CD8-positive, alpha-beta memory T cell (primary cell): Measurements from ENCODE around the gene IGFALS. TPM values are rescaled to one million over a fixed set of nuclear protein-coding genes. Genes with fewer than 3 reads are reported as not detected.
A peak's percentile ranks its signal among the peaks of the same experiment; 100 is the strongest.

Experiments
- CTCF ChIA-PET: fragments of 350-600 bp; sonication (Branson Sonifier 250); formaldehyde crosslinking; loops from one replicate; lab custom pipeline; 2021; ENCODE audit warnings: antibody characterized with exemption; lab: Charles Lee
- POLR2A ChIA-PET: fragments of 350-600 bp; sonication (Branson Sonifier 250); formaldehyde crosslinking; loops from one replicate; lab custom pipeline; 2021; ENCODE audit warnings: antibody characterized with exemption; lab: Charles Lee
- DNase-seq, 5 donors: peaks; one replicate each; pipeline versions ENCODE4 v3.0.0 to v3.0.0-alpha.2; 2020 to 2022; ENCODE audit warnings: mixed read lengths in 1 of 5
- H3K27ac ChIP-seq: one replicate; pipeline ENCODE4 v1.7.0; 2013; ENCODE audit warnings: low read depth, mild to moderate bottlenecking, low read length, moderate library complexity
- H3K27me3 ChIP-seq: 2 replicates; pipeline ENCODE4 v1.7.0; 2013; ENCODE audit warnings: low read length, mild to moderate bottlenecking; ENCODE audit not compliant: insufficient read depth, poor library complexity, severe bottlenecking
- H3K36me3 ChIP-seq: 2 replicates; pipeline ENCODE4 v1.7.0; 2013; ENCODE audit warnings: mild to moderate bottlenecking, low read length, moderate library complexity; ENCODE audit not compliant: insufficient read depth
- H3K4me1 ChIP-seq: 2 replicates; pipeline ENCODE4 v1.7.0; 2013; ENCODE audit warnings: mild to moderate bottlenecking, low read length, moderate library complexity; ENCODE audit not compliant: insufficient read depth
- H3K4me3 ChIP-seq: 2 replicates; pipeline ENCODE4 v1.7.0; 2013; ENCODE audit warnings: mild to moderate bottlenecking, low read length
- H3K9me3 ChIP-seq: 2 replicates; pipeline ENCODE4 v1.7.0; 2013; ENCODE audit warnings: mild to moderate bottlenecking, low read length
- H3K27ac Mint-ChIP-seq, 8 donors: one replicate each; pipeline ENCODE4 v1.8.0; 2020 to 2021; ENCODE audit warnings: mixed read lengths in 8 of 8, mild to moderate bottlenecking in 6 of 8, inconsistent platforms in 3 of 8, moderate library complexity in 3 of 8
- H3K27me3 Mint-ChIP-seq, 2 donors: one replicate each; pipeline ENCODE4 v1.8.0; 2020 to 2021; ENCODE audit warnings: mixed read lengths in 2 of 2, mild to moderate bottlenecking in 1 of 2, moderate library complexity in 1 of 2
- H3K36me3 Mint-ChIP-seq, 3 donors: one replicate each; pipeline ENCODE4 v1.8.0; 2020 to 2021; ENCODE audit warnings: mixed read lengths in 3 of 3, inconsistent platforms in 1 of 3, mild to moderate bottlenecking in 1 of 3
- H3K4me1 Mint-ChIP-seq, 3 donors: one replicate each; pipeline ENCODE4 v1.8.0; 2020 to 2021; ENCODE audit warnings: mixed read lengths in 3 of 3, inconsistent platforms in 1 of 3, mild to moderate bottlenecking in 1 of 3
- H3K4me3 Mint-ChIP-seq, 7 donors: one replicate each; pipeline ENCODE4 v1.8.0; 2020 to 2021; ENCODE audit warnings: mixed read lengths in 7 of 7, mild to moderate bottlenecking in 6 of 7, moderate library complexity in 4 of 7, inconsistent platforms in 2 of 7
- H3K9me3 Mint-ChIP-seq, 5 donors: one replicate each; pipeline ENCODE4 v1.8.0; 2020 to 2022; ENCODE audit warnings: mixed read lengths in 5 of 5, mild to moderate bottlenecking in 3 of 5, moderate library complexity in 2 of 5, inconsistent platforms in 1 of 5
- polyA plus RNA-seq: library from polyadenylated mRNA; unstranded; fragments of 300-500 nt; fragmentation: Illumina TruSeq; gene quantifications from one replicate; pipeline ENCODE4 v1.2.3, GENCODE V29; 2021
- total RNA-seq, 2 experiments: library from RNA; stranded (reverse); gene quantifications; one replicate each; pipeline ENCODE4 v1.2.3, GENCODE V29; 2021

The IGFALS gene
- total RNA-seq = not detected
- polyA plus RNA-seq = not detected

- ChIA-PET CTCF (no interaction called here), POLR2A (no interaction called here)
- Mint-ChIP-seq H3K36me3 (peaks cover 3 to 8% (median 3%) of the 10 kb centered on the region in 3 donors), H3K4me1 (peaks cover 0 to 3% (median 1%) of the 10 kb centered on the region in 3 donors), H3K9me3 (peaks cover 3 to 5% (median 3%) of the 10 kb centered on the region in 5 donors), H3K27me3 (no peaks in the 10 kb centered on the region), H3K4me3 (no peak within 1 kb of the TSS), H3K27ac (no peak within 1 kb of the TSS)
- H3K27me3 ChIP-seq = no peaks in the 10 kb centered on the region
- H3K4me1 ChIP-seq = no peaks in the 10 kb centered on the region
- H3K27ac ChIP-seq = no peak within 1 kb of the TSS
- H3K36me3 ChIP-seq = no peaks in the 10 kb centered on the region
- no peak within 1 kb of the TSS for H3K4me3 ChIP-seq
- no peaks in the 10 kb centered on the region for H3K9me3 ChIP-seq
- no peak for DNase-seq
Measured at GRCh38 chr16:1793578-1794220, at the start of gene IGFALS. TSS of gene IGFALS (minus strand) at chr16:1793705. CDS start at chr16:1793652, 53 bp downstream.

GRCh38 chr16:1839554-1839953, 46.0 kb upstream of the IGFALS start:
- H3K36me3 ChIP-seq = no peaks in the 10 kb centered on the region
- Mint-ChIP-seq H3K27me3 (no peaks in the 10 kb centered on the region), H3K27ac (no peak overlapping the region), H3K36me3 (no peaks in the 10 kb centered on the region), H3K4me1 (no peaks in the 10 kb centered on the region), H3K9me3 (no peaks in the 10 kb centered on the region), H3K4me3 (no peak overlapping the region)
- no peak for DNase-seq
- H3K4me1 ChIP-seq = no peaks in the 10 kb centered on the region
- H3K9me3 ChIP-seq = no peaks in the 10 kb centered on the region
- H3K4me3 ChIP-seq = no peak overlapping the region
- H3K27me3 ChIP-seq = no peaks in the 10 kb centered on the region
- ChIA-PET POLR2A (no interaction called here), CTCF (interaction anchor here (1.2 kb wide), 1 partner anchor 39 kb away, joined by 3 read pairs; no protein-coding TSS in a partner anchor)
- H3K27ac ChIP-seq = no peak overlapping the region

GRCh38 chr16:1834096-1834495, 40.6 kb upstream of the IGFALS start:
- Mint-ChIP-seq H3K27ac (no peak overlapping the region), H3K9me3 (no peaks in the 10 kb centered on the region), H3K27me3 (no peaks in the 10 kb centered on the region), H3K4me3 (no peak overlapping the region), H3K36me3 (peaks cover 0 to 12% (median 2%) of the 10 kb centered on the region in 3 donors), H3K4me1 (peaks cover 6 to 18% (median 13%) of the 10 kb centered on the region in 3 donors)
- POLR2A ChIA-PET = no interaction called here
- DNase-seq = no peak
- H3K4me1 ChIP-seq = peaks cover 3% of the 10 kb centered on the region
- H3K4me3 ChIP-seq = no peak overlapping the region
- no peaks in the 10 kb centered on the region for H3K36me3 ChIP-seq
- H3K9me3 ChIP-seq = no peaks in the 10 kb centered on the region
- H3K27me3 ChIP-seq = no peaks in the 10 kb centered on the region
- CTCF ChIA-PET = interaction anchor here (1.4 kb wide), 1 partner anchor 95 kb away, joined by 3 read pairs; no protein-coding TSS in a partner anchor
- H3K27ac ChIP-seq = no peak overlapping the region

- no peaks in the 10 kb centered on the region for H3K9me3 ChIP-seq
- POLR2A ChIA-PET = interaction anchor here (0.8 kb wide), 1 partner anchor 30 kb away, joined by 4 read pairs; no protein-coding TSS in a partner anchor
- H3K36me3 Mint-ChIP-seq = peaks cover 0 to 12% (median 2%) of the 10 kb centered on the region in 3 donors
- peaks cover 12% of the 10 kb centered on the region for H3K4me1 ChIP-seq
- H3K4me3 Mint-ChIP-seq = no peak overlapping the region
- no peak overlapping the region for H3K27ac ChIP-seq
- H3K4me3 ChIP-seq = no peak overlapping the region
- no peaks in the 10 kb centered on the region for H3K27me3 ChIP-seq
- peak overlapping the region in 4 of 8 donors; percentile 8 to 79 (median 38) for H3K27ac Mint-ChIP-seq
- no peak for DNase-seq
- H3K36me3 ChIP-seq = no peaks in the 10 kb centered on the region
- H3K4me1 Mint-ChIP-seq = peaks cover 11 to 29% (median 22%) of the 10 kb centered on the region in 3 donors
- CTCF ChIA-PET = no interaction called here
- H3K27me3 Mint-ChIP-seq = no peaks in the 10 kb centered on the region
- H3K9me3 Mint-ChIP-seq = no peaks in the 10 kb centered on the region
Measured at GRCh38 chr16:1832838-1833454, 39.4 kb upstream of the IGFALS start.

- Histone ChIP-seq H3K27ac (no peak overlapping the region), H3K27me3 (no peaks in the 10 kb centered on the region), H3K4me3 (no peak overlapping the region), H3K9me3 (no peaks in the 10 kb centered on the region), H3K4me1 (peaks cover 16% of the 10 kb centered on the region), H3K36me3 (no peaks in the 10 kb centered on the region)
- H3K27me3 Mint-ChIP-seq = no peaks in the 10 kb centered on the region
- no peaks in the 10 kb centered on the region for H3K9me3 Mint-ChIP-seq
- peaks cover 0 to 21% (median 2%) of the 10 kb centered on the region in 3 donors for H3K36me3 Mint-ChIP-seq
- H3K27ac Mint-ChIP-seq = peak overlapping the region in 1 of 8 donors; percentile 9
- peaks cover 20 to 41% (median 32%) of the 10 kb centered on the region in 3 donors for H3K4me1 Mint-ChIP-seq
- POLR2A ChIA-PET = no interaction called here
- DNase-seq = no peak
- CTCF ChIA-PET = no interaction called here
- peak overlapping the region in 1 of 7 donors; percentile 25 for H3K4me3 Mint-ChIP-seq
Measured at GRCh38 chr16:1831186-1832075, 37.9 kb upstream of the IGFALS start.

GRCh38 chr16:1830213-1830612, 36.7 kb upstream of the IGFALS start:
- H3K4me1 Mint-ChIP-seq = peaks cover 25 to 49% (median 39%) of the 10 kb centered on the region in 3 donors
- CTCF ChIA-PET = no interaction called here

GRCh38 chr16:1828645-1829410, 35.3 kb upstream of the IGFALS start:
- DNase-seq = no peak

More at GRCh38 chr16:1830213-1830612, 36.7 kb upstream of the IGFALS start:
- peaks cover 22% of the 10 kb centered on the region for H3K4me1 ChIP-seq
- DNase-seq = no peak
- H3K36me3 ChIP-seq = no peaks in the 10 kb centered on the region
- no peaks in the 10 kb centered on the region for H3K9me3 ChIP-seq
- peaks cover 0 to 21% (median 2%) of the 10 kb centered on the region in 3 donors for H3K36me3 Mint-ChIP-seq
- H3K27me3 ChIP-seq = no peaks in the 10 kb centered on the region
- H3K4me3 ChIP-seq = no peak overlapping the region
- H3K9me3 Mint-ChIP-seq = no peaks in the 10 kb centered on the region
- POLR2A ChIA-PET = no interaction called here
- H3K4me3 Mint-ChIP-seq = peak overlapping the region in 1 of 7 donors; percentile 6
- H3K27ac ChIP-seq = no peak overlapping the region
- peak overlapping the region in 1 of 8 donors; percentile 9 for H3K27ac Mint-ChIP-seq
- H3K27me3 Mint-ChIP-seq = no peaks in the 10 kb centered on the region

More at GRCh38 chr16:1828645-1829410, 35.3 kb upstream of the IGFALS start:
- H3K9me3 ChIP-seq = no peaks in the 10 kb centered on the region
- H3K36me3 ChIP-seq = no peaks in the 10 kb centered on the region
- Mint-ChIP-seq H3K4me3 (peak overlapping the region; percentile 29 to 73 (median 53)), H3K36me3 (peaks cover 0 to 25% (median 2%) of the 10 kb centered on the region in 3 donors), H3K9me3 (no peaks in the 10 kb centered on the region), H3K4me1 (peaks cover 32 to 62% (median 50%) of the 10 kb centered on the region in 3 donors), H3K27me3 (no peaks in the 10 kb centered on the region), H3K27ac (peak overlapping the region in 5 of 8 donors; percentile 19 to 95 (median 36))
- CTCF ChIA-PET = no interaction called here
- H3K27ac ChIP-seq = peak overlapping the region; percentile 7
- no peaks in the 10 kb centered on the region for H3K27me3 ChIP-seq
- no peak overlapping the region for H3K4me3 ChIP-seq
- POLR2A ChIA-PET = no interaction called here
- peaks cover 36% of the 10 kb centered on the region for H3K4me1 ChIP-seq
